ENCODE measurements around the gene SPON1.

The SPON1 gene

GRCh38 chr11:13962198-13962561 lies 343 bp upstream of the SPON1 start:
- in situ Hi-C loops (cut with MboI; ENCODE audit: low sequenced_read_pairs, unreplicated experiment) = loop anchor here (25.0 kb wide), 1 partner anchor 450 kb away; no protein-coding TSS in a partner anchor
- TF ChIP-seq, protein P1, sequence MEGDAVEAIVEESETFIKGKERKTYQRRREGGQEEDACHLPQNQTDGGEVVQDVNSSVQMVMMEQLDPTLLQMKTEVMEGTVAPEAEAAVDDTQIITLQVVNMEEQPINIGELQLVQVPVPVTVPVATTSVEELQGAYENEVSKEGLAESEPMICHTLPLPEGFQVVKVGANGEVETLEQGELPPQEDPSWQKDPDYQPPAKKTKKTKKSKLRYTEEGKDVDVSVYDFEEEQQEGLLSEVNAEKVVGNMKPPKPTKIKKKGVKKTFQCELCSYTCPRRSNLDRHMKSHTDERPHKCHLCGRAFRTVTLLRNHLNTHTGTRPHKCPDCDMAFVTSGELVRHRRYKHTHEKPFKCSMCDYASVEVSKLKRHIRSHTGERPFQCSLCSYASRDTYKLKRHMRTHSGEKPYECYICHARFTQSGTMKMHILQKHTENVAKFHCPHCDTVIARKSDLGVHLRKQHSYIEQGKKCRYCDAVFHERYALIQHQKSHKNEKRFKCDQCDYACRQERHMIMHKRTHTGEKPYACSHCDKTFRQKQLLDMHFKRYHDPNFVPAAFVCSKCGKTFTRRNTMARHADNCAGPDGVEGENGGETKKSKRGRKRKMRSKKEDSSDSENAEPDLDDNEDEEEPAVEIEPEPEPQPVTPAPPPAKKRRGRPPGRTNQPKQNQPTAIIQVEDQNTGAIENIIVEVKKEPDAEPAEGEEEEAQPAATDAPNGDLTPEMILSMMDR (IDR thresholded peaks at IDR 0.05; ENCODE audit: borderline replicate concordance, control extremely low read depth, extremely low read depth, insufficient read depth, missing control alignments) = no peak
- DNase-seq (ENCODE audit: low spot score) = no peak

- peak; percentile 39 for DNase-seq (ENCODE audit: low spot score)
- in situ Hi-C loops (cut with MboI; ENCODE audit: low sequenced_read_pairs, unreplicated experiment) = loop anchor here (25.0 kb wide), 1 partner anchor 449 kb away; no protein-coding TSS in a partner anchor
- TF ChIP-seq, protein P1 (IDR thresholded peaks at IDR 0.05; ENCODE audit: borderline replicate concordance, control extremely low read depth, extremely low read depth, insufficient read depth, missing control alignments) = no peak
Measured at GRCh38 chr11:13963169-13963948, 836 bp downstream of the SPON1 start.

DNA sequence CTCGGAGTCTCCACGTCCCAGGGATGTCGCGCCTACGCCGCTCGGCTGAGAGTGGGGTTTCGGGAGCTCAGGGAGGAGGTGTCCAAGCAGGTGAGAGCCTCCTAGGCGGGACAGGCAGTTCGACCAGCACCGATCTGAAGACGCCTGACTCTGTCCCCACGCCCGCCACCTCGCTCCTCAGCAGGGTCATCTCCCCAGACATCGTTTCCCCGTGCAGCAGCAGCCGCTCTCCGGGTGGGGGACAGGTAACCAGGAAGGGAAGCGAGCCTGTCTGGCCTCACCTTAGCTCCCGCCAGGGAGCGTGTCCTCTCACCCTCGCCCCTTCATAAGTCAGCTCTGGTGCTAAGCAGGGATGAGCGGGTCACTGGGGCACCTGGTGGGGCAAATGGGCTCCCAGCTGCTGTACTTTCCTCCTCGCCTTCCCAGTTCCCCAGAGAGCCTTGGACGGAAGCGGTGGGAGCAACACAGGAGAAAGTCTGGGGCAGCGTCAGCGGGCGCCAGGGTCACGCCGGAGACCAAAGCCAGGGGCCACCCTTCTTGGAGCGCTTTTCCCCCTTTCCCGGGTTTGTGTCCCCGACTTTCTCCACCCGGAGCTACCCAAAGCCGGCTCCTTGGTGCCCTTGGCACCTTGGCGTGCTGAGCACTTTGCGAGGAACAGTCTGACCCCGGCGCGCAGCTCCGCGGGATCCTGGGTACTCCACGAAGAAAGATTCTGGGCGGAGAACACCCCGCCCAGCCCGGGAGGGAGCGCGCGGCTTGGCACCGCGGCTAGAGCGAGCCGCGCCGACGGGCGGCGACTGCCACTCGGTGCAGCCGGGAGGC lies 1.6 kb downstream of the SPON1 start:
- TF ChIP-seq, protein P1 (IDR thresholded peaks at IDR 0.05; ENCODE audit: borderline replicate concordance, control extremely low read depth, extremely low read depth, insufficient read depth, missing control alignments) = no peak
- in situ Hi-C loops (cut with MboI; ENCODE audit: low sequenced_read_pairs, unreplicated experiment) = loop anchor here (25.0 kb wide), 1 partner anchor 448 kb away; no protein-coding TSS in a partner anchor
- peak; percentile 31 for DNase-seq (ENCODE audit: low spot score)

DNA sequence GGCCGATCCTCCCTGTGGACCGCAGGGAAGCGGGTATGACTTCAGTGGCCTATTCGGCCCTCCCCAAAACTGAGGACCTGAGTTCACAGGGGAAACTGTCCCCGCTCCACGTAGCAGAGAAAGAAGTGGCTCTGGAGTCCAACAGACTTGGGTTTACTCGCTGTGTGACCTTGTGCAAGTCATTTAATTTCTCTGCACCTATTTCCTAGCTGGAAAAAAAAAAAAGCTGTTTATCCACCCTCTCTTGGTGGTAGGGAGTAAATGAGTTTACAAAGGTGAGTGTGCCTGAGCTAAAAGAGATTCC lies 2.2 kb downstream of the SPON1 start:
- TF ChIP-seq, protein P1 (IDR thresholded peaks at IDR 0.05; ENCODE audit: borderline replicate concordance, control extremely low read depth, extremely low read depth, insufficient read depth, missing control alignments) = no peak
- in situ Hi-C loops (cut with MboI; ENCODE audit: low sequenced_read_pairs, unreplicated experiment) = loop anchor here (25.0 kb wide), 1 partner anchor 448 kb away; no protein-coding TSS in a partner anchor
- no peak for DNase-seq (ENCODE audit: low spot score)

- DNase-seq (ENCODE audit: low spot score) = peak; percentile 11
- in situ Hi-C loops (cut with MboI; ENCODE audit: low sequenced_read_pairs, unreplicated experiment) = loop anchor here (25.0 kb wide), 1 partner anchor 447 kb away; no protein-coding TSS in a partner anchor
Measured at GRCh38 chr11:13965337-13965736, 2.8 kb downstream of the SPON1 start.

DNA sequence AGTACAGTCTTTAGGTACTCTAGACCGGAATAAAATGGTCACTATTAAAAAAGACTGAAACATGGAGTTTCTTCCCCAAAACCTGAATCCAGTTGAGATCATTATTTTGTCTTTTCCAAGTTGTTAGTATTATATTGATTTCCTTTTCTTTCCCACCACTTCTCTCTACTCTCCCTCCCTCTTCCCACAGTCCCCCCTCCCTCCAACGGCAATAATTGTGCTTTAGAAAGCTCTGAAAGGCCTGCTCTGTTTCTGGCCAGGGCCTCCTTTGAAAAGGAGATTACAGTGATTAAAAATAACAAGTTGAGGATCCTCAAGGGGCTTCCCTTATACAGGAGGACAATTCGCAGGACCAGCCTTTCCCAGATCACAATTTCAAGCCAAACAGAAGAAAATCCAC lies 3.5 kb downstream of the SPON1 start:
- in situ Hi-C loops (cut with MboI; ENCODE audit: low sequenced_read_pairs, unreplicated experiment) = loop anchor here (25.0 kb wide), 1 partner anchor 446 kb away; no protein-coding TSS in a partner anchor
- DNase-seq (ENCODE audit: low spot score) = no peak
- TF ChIP-seq, protein P1 (IDR thresholded peaks at IDR 0.05; ENCODE audit: borderline replicate concordance, control extremely low read depth, extremely low read depth, insufficient read depth, missing control alignments) = no peak

More at GRCh38 chr11:13965337-13965736, 2.8 kb downstream of the SPON1 start:
- TF ChIP-seq, protein P1 (IDR thresholded peaks at IDR 0.05; ENCODE audit: borderline replicate concordance, control extremely low read depth, extremely low read depth, insufficient read depth, missing control alignments) = no peak

Data from GM13976 (cell line).